Ectodermal cell (in vitro differentiated cells): ENCODE data around the gene ST8SIA1.

Experiments used
- H3K27ac ChIP-seq: 2 replicates; pipeline ENCODE4 v1.7.0; 2013; ENCODE audit warnings: mild to moderate bottlenecking, low read depth, low read length; ENCODE audit not compliant: insufficient read depth, poor library complexity, severe bottlenecking
- H3K27me3 ChIP-seq: 2 replicates; pipeline ENCODE4 v1.7.0; 2013; ENCODE audit warnings: mild to moderate bottlenecking, low read length; ENCODE audit not compliant: insufficient read depth, control insufficient read depth, poor library complexity, severe bottlenecking
- H3K36me3 ChIP-seq: one replicate; pipeline ENCODE4 v1.7.0; 2013; ENCODE audit warnings: low read length; ENCODE audit not compliant: control insufficient read depth, insufficient read depth
- H3K4me1 ChIP-seq: one replicate; pipeline ENCODE4 v1.7.0; 2013; ENCODE audit warnings: low read length; ENCODE audit not compliant: control insufficient read depth, insufficient read depth
- H3K4me3 ChIP-seq: 2 replicates; pipeline ENCODE4 v1.7.0; 2013; ENCODE audit warnings: low read depth, low read length, control low read depth; ENCODE audit not compliant: insufficient read depth
- H3K9me3 ChIP-seq: 2 replicates; pipeline ENCODE4 v1.7.0; 2013; ENCODE audit warnings: mild to moderate bottlenecking, low read length, moderate library complexity; ENCODE audit not compliant: control insufficient read depth
- WGBS, 2 experiments: methylation state at CpG; one replicate each; pipeline ENCODE4 v1.1.7; 2013; ENCODE audit warnings: missing lambda C conversion rate in 2 of 2; 5-methylcytosine and 5-hydroxymethylcytosine counted together

The ST8SIA1 gene

GRCh38 chr12:22204391-22204790 lies 130.1 kb downstream of the ST8SIA1 start:
- whole genome bisulfite sequencing, 2 experiments = 86 to 96% methylated on average over 1 of the region's 1 CpG
- no peak overlapping the region for H3K27ac ChIP-seq
- no peaks in the 10 kb centered on the region for H3K9me3 ChIP-seq
- H3K36me3 ChIP-seq = no peaks in the 10 kb centered on the region
- no peak overlapping the region for H3K4me3 ChIP-seq
- H3K4me1 ChIP-seq = no peaks in the 10 kb centered on the region
- no peaks in the 10 kb centered on the region for H3K27me3 ChIP-seq

DNA sequence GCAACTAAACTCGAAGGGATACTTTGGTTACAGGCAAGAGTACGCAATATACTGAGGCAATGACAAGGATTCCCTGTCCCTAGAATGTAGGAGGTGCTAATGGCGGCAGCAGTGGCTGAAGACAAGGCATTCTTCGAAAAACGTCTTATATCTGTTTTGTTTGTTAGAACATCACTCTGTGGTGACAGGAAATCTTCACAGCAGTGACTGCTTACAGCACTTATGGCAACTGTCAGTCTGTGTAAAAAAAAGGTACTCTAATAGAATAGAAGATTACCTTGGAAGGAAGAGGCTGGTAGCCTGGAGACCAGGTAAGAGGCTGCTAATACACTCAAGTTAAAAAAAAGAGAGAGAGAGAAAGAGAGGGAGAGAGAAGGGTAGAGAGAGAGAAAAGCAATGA lies 131.7 kb downstream of the ST8SIA1 start:
- no peaks in the 10 kb centered on the region for H3K36me3 ChIP-seq
- 67 to 72% methylated on average over 5 of the region's 5 CpGs for WGBS, 2 experiments

GRCh38 chr12:22201101-22201500 lies 133.4 kb downstream of the ST8SIA1 start:
- Histone ChIP-seq H3K4me3 (no peak overlapping the region), H3K27ac (no peak overlapping the region), H3K9me3 (no peaks in the 10 kb centered on the region), H3K4me1 (no peaks in the 10 kb centered on the region), H3K36me3 (no peaks in the 10 kb centered on the region), H3K27me3 (no peaks in the 10 kb centered on the region)
- WGBS, 2 experiments = 92 to 94% methylated on average over 2 to 3 of the region's 3 CpGs

More for the DNA sequence above, 131.7 kb downstream of the ST8SIA1 start:
- Histone ChIP-seq H3K27ac (no peak overlapping the region), H3K9me3 (no peaks in the 10 kb centered on the region), H3K4me3 (no peak overlapping the region), H3K27me3 (no peaks in the 10 kb centered on the region), H3K4me1 (no peaks in the 10 kb centered on the region)

DNA sequence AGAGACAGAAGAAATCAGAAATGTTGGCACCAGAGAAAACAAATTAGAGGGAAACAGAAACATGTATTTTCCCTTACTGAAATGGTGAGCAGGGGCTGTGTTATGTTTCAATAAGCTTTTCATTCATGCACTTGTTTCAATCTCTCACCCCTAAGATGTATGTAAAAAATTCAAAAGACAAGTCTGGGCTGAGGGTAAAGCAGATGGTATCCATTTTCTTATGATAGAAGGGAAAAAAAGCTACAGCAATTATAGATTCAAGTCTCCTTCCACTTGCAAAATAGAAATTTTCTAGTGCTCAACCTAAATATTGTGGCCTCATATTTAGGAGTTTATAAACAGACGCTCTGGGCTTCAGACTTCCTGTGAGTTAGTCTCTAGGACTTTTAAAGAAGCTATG lies 138.3 kb downstream of the ST8SIA1 start:
- H3K27me3 ChIP-seq = no peaks in the 10 kb centered on the region
- H3K4me3 ChIP-seq = no peak overlapping the region
- H3K4me1 ChIP-seq = no peaks in the 10 kb centered on the region
- H3K27ac ChIP-seq = no peak overlapping the region
- H3K9me3 ChIP-seq = no peaks in the 10 kb centered on the region
- WGBS, 2 experiments = 92% methylated on average over 1 of the region's 1 CpG; no CpG with 5 or more reads in 1 of the 2 experiments
- H3K36me3 ChIP-seq = no peaks in the 10 kb centered on the region

- WGBS, 2 experiments = 72 to 100% methylated on average over 1 of the region's 1 CpG
- H3K4me3 ChIP-seq = no peak overlapping the region
- no peaks in the 10 kb centered on the region for H3K27me3 ChIP-seq
- no peaks in the 10 kb centered on the region for H3K4me1 ChIP-seq
- H3K9me3 ChIP-seq = no peaks in the 10 kb centered on the region
- H3K36me3 ChIP-seq = no peaks in the 10 kb centered on the region
- no peak overlapping the region for H3K27ac ChIP-seq
Observed at GRCh38 chr12:22190969-22191368, 143.5 kb downstream of the ST8SIA1 start.

- no peaks in the 10 kb centered on the region for H3K36me3 ChIP-seq
- 67 to 81% methylated on average over 3 of the region's 3 CpGs for WGBS, 2 experiments
- H3K27me3 ChIP-seq = no peaks in the 10 kb centered on the region
- no peak overlapping the region for H3K27ac ChIP-seq
- no peaks in the 10 kb centered on the region for H3K4me1 ChIP-seq
- no peak overlapping the region for H3K4me3 ChIP-seq
- H3K9me3 ChIP-seq = no peaks in the 10 kb centered on the region
Observed at GRCh38 chr12:22188431-22188830, 146.1 kb downstream of the ST8SIA1 start.

- Histone ChIP-seq H3K4me1 (no peaks in the 10 kb centered on the region), H3K36me3 (no peaks in the 10 kb centered on the region), H3K4me3 (no peak overlapping the region), H3K9me3 (no peaks in the 10 kb centered on the region), H3K27ac (no peak overlapping the region), H3K27me3 (no peaks in the 10 kb centered on the region)
- WGBS, 2 experiments = 73% methylated on average over 1 of the region's 1 CpG; no CpG with 5 or more reads in 1 of the 2 experiments
Observed at GRCh38 chr12:22180705-22181104, 153.8 kb downstream of the ST8SIA1 start.

- Histone ChIP-seq H3K27ac (no peak overlapping the region), H3K9me3 (no peaks in the 10 kb centered on the region), H3K4me1 (no peaks in the 10 kb centered on the region), H3K4me3 (no peak overlapping the region), H3K36me3 (no peaks in the 10 kb centered on the region), H3K27me3 (no peaks in the 10 kb centered on the region)
Observed at GRCh38 chr12:22173177-22173576, 161.3 kb downstream of the ST8SIA1 start.

DNA sequence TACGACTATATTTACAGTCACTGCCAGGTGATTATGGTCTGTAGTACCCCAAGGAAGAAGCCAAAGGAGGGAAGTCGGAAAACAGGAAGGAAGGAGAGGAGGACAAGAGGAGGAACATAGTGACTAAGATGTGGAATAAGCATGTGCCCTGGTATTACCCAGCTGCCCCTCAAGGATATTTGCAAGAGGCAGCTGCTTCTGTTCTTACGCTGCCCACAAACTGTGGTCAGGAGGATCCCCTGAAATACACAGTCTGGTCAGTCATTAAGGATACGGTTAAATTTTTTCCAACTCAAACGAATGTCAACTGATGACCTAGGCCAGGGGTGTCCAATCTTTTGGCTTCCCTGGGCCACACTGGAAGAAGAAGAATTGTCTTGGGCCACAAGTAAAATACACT lies 162.0 kb downstream of the ST8SIA1 start:
- H3K36me3 ChIP-seq = no peaks in the 10 kb centered on the region
- H3K27ac ChIP-seq = no peak overlapping the region
- 93 to 97% methylated on average over 5 of the region's 5 CpGs for WGBS, 2 experiments
- no peaks in the 10 kb centered on the region for H3K9me3 ChIP-seq
- no peaks in the 10 kb centered on the region for H3K4me1 ChIP-seq
- H3K4me3 ChIP-seq = no peak overlapping the region
- H3K27me3 ChIP-seq = no peaks in the 10 kb centered on the region

DNA sequence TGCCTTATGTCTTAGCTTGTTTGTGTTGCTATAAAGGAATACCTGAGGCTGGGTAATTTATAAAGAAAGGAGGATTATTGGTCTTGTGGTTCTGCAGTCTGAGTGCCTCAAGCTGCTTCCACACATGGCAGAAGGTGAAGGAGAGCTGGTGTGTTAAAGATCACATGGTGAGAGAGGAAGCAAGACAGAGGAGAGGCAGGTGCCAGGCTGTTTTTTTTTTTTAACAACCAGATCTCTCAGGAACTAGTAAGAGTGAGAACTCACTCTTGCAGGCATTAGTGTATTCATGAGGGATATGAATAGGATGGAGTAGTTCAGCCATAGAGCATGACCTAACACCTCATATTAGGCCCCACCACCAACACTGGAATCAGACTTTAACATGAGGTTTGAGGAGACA lies 165.1 kb downstream of the ST8SIA1 start:
- Histone ChIP-seq H3K27ac (no peak overlapping the region), H3K36me3 (no peaks in the 10 kb centered on the region)

GRCh38 chr12:22164139-22164538 lies 170.4 kb downstream of the ST8SIA1 start:
- WGBS, 2 experiments = 94 to 100% methylated on average over 4 of the region's 4 CpGs
- H3K4me1 ChIP-seq = no peaks in the 10 kb centered on the region

More for the DNA sequence above, 165.1 kb downstream of the ST8SIA1 start:
- Histone ChIP-seq H3K4me3 (no peak overlapping the region), H3K4me1 (no peaks in the 10 kb centered on the region), H3K9me3 (no peaks in the 10 kb centered on the region), H3K27me3 (no peaks in the 10 kb centered on the region)

More at GRCh38 chr12:22164139-22164538, 170.4 kb downstream of the ST8SIA1 start:
- Histone ChIP-seq H3K27me3 (no peaks in the 10 kb centered on the region), H3K27ac (no peak overlapping the region), H3K9me3 (no peaks in the 10 kb centered on the region), H3K36me3 (no peaks in the 10 kb centered on the region), H3K4me3 (no peak overlapping the region)
